Germinal center (tissue), 1 donor: Measurements from ENCODE around the gene SYTL2.

Experiments used
- DNase-seq: peaks from one replicate; pipeline ENCODE4 v3.0.0; 2012; ENCODE audit warnings: mixed read lengths, low spot score

SYTL2 gene

DNA sequence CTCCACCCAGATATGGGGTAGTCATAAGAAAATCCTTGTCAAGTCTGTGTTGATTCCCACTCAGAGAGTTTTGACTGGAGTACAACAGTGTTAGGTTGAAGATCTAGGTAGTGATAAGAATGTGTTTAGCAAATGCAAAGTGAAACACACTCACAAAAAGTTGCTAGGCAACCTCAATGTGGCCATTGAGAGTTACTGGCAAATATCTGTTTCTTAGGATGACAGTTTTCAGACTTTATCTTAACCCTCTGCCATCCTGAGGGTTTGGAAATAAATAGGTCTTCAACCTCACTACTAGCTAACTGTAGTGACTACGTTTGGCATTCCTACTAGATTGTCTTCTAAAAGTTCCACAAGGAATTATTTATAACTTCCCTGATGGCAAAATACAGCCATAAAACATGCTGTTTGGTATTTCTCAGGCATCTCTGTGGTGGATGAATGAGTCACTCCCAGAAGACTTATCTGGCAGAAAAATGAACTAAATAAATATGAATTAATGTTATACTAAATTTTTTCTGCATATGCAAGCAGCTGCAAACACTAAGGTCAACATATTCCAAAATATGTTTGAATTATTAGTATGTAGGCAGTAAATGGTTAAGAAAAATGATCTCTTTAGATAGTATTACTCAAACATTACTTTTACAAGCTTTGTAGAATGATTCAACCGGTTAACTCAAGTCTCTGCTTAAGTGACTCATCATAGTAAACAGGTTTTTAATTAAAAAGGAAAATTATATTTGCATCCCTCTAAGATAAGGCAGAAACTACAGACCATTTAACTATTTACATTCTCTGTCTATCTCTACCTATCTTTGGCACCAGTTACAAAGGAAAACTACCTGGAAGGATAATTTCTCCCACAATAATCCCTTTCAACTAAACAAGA, 17.1 kb upstream of the SYTL2 start:
- no peak for DNase-seq

DNA sequence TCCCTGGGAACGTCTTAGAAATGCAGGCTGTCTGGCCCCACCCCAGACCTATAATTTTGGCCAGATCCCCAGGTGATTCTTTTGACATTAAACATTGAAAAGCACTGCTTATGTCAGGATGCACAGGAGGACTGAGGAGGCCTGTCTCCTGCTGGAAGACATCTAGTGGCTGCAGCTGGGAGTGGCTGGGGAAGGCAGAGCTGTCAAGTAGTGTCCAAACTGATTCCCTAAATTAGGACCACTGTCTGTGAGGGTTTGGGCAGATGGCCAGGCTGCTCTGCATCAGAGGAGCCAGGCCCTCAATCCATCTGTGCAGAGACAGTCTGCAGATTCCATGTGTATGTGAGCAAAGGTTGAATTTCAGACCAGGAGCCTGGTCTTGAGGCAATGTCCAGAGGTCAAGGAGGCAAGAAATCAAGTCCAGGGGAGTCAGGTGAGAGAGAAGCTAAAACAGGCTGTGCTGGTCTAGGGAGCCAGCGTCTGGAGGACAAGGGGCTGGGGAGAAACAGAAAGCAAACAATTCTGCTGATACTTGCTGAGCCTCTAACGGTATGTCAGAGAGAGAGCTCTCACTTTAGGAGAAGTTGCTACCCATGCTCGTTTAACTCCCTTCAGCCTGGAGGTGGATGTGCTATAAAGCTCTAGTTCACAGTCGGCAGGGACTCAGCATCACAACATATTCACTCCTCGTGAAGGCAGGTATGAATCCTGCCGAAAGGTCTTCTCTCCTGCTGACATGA, 15.3 kb upstream of the SYTL2 start:
- DNase-seq: peak; percentile 25

DNA sequence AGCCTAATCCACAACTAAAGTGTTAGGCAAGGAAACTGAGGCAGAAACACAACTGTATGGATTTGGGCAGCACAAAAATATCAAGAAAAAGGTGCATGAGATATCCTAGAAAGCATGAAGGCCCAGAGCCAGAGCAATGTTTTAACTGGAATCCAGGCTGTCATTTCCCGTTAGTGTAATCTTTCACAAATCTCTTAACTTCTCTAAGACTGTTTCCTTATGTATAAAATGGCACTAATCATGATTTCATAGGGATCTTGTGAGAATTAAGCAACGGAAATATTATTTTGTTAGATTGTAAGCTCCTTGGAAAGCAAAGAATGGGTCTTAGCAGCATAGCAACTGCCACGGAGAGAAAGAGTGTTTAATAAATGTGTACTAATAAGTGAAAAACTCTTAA, 14.7 kb upstream of the SYTL2 start:
- no peak for DNase-seq

DNA sequence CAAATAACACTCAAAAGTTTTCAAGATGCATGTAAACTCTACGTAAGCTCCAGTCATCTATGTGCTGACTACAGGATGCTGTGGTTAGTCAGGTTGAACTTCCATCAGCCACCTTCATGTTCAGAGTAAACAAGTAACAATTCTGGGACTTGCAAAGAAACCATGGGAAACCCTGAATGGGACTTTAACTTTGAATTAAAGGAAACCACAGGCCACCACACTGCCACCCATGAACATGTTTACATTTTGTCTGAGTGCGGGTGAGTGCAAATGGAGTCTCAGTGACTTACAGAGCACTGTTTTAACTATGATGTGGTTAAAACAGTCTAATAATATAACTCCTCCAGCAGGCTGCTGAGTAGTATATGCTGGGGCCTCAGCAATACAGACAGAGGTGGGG, 12.9 kb upstream of the SYTL2 start:
- DNase-seq: no peak

DNA sequence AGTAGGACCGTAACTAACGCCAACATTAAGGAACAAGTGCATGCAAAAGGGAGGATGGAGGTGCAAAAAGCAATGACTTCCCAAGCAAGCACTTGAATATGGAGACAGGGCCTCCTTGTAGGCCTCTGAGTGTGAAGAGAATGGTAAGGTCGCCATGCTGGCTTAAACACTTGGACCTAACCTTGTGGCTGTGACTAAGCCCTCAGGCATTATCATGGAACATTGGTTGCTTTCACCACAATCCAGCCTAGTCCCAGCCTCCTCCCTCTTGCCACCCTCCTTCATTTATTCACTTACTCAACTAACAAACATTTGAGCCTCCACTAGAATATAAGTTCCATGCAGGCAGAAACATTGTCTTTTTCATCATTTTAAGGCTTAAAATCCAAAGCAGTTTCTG, 11.9 kb upstream of the SYTL2 start:
- DNase-seq: no peak

DNA sequence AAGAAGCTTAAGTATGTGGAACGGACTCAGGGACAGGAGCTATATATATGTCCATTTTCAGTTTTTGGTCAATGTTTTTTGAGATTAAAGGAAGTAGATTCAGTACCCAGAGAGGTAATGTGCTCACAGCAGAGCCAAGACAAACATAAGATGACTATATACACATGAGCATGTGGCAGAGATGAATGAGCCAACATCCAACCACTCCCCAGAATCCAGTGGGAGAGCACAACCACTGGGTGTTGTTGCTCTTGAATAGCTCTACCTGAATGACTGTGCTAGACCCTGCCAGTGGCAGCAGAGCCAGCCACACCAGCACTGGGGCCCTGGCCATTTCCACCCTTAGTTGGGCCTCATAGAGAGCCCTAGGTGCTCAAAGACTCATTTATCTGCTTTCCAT, 10.7 kb upstream of the SYTL2 start:
- no peak for DNase-seq

DNA sequence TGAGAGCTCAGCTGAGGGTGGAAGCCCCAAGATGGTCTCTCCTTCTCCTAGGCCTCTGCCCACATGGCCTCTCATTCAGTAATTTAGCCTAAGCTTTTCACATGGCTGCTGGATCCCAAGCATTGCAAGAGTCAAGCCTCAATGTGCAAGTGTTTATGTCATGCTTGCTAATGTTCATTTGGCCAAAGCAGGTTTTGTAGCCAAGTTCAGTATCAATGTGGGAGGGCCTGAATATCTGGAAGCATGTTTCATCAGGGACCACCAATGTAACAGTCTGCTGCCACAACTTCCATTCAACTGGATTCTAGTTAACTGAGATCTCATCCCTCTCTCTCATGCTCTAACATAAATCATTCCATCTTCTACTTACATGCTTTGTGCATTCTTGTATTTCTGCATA, 8.5 kb upstream of the SYTL2 start:
- no peak for DNase-seq

DNA sequence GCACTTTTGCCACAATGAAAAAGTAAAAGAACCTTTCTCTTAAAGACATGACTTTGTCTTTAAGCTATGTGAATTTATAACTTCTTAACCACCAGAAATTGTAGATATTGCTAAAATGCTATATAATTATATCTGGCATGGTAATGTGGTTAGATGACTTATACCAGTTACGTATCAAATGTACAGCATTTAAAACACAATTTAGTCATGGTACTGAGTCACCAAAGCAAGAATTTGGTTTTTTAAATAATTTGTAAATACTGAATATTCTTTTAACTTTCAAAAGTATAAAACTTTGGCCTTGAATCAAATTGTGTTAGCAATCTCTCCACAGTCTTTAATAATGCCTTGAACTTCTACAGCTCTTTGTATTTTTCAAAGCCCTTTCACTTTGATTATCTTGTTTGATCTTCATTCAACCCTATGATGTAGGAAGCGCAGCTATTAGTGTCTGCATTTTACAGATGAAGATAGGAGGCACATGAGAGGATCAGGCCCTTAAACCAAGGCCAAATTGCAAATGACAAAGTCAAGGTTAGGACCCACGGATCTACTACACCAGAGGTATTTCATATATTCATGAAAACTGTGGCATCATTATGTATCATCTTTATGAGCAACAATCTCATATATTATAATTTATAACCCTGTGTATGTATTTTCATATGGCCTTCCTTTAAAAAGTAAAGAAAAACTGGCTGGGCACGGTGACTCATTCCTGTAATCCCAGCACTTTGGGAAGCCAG, 4.4 kb upstream of the SYTL2 start:
- DNase-seq: no peak

DNA sequence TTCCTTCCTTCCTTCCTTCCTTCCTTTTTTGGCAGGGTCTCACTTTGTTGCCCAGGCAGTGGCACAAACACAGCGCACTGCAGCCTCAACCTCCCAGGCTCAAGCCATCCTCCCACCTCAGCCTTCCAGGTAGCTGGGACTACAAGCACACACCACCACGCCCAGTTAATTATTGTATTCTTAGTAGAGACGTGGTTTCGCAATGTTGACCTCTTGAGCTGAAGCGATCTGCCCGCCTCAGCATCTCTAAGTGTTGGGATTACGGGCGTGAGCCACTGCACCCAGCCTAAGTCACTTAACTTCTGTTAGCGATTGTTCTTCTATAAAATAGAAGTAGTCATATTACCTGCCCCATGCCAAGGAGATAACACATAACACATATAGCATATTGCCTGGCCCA, 2.8 kb upstream of the SYTL2 start:
- DNase-seq: no peak

DNA sequence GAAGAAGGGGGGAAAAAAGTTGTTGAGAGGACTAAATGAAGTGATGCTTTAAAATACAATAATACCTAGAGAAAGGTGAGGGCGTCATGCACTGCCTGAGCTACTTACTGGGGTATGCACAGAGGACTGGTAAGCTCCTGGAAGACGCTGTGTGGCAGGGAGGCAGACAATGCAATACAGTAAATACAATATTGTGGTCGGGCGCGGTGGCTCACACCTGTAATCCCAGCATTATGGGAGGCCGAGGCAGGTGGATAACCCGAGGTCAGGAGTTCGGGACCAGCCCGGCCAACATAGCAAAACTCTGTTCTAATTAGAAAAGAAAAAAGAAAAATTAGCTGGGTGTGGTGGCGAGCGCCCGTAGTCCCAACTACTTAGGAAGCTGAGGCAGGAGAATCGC, 683 bp upstream of the SYTL2 start:
- no peak for DNase-seq

DNA sequence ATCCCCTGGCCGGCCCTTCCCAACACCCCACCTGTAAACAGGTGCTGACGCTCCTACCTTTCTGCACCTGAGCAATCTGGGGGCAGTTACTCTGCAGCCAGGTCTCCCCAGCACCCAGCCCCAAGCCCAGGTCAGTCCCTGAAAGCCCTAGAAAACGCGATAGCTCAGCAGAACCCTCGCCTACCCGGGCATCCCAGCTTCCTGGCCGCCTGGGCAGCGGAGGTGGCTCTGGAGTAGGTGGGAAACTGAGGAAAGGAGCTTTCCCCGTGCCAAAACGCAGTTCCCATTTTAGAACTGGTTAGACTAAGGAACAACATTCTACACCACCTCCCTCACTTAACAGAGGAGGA, 445 bp downstream of the SYTL2 start:
- DNase-seq: peak; percentile 7

DNA sequence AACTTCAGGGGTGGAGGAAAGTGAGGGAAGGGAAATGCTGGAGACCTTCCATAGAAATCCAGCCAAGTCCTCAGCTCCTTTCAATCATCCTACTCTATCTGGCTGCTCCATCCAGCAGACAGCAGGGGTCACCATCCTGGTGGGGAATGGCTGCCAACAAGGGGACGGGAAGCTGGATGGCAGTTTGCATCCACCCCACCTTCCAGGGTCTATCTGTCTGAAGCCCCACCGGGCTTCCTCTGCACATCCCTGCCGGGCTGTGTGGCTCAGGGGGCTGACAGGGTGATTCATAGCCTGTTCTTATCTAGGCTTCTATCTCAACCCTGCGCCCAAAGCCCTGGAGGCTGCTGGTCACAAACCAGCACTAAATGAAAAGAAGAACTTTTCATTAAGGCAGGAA, 1.1 kb downstream of the SYTL2 start:
- DNase-seq: peak; percentile 26

DNA sequence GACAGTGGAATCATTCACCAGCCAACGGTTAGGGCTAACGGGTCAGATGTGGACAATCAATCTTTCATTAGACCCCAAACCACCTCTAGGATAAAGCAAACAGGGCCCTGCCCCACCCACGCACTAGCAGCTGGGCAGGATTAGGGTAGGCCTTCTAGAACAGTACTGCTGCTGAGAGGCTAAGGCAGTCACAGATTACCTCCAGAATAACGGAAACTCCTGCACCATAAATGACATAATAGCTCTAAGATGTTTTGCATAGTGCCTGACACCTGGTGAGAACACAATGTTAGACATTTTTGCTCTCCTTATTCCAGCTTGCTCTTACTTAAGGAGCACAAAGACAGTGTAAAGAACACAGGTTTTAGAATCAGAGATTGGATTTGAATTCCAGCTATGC, 1.8 kb downstream of the SYTL2 start:
- DNase-seq: peak; percentile 74

DNA sequence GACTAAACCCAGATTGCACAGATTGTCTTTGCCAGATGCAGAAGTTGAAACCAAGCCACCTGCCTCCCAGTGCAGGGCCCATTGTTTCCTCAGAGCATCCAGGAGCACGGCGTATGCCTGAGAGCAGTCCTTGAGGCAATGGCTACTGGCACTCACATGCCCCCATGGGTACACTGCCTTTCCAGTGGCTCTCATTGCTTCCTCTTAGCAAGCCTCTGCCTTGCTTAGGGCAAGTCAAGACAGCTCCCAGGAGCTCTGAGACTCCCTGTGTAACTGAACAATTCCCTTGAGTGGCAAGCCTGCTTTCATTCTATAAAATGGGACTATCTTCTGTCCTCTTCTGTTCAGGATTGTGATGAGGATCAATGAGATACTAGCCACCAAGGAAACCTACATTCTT, 4.1 kb downstream of the SYTL2 start:
- no peak for DNase-seq

DNA sequence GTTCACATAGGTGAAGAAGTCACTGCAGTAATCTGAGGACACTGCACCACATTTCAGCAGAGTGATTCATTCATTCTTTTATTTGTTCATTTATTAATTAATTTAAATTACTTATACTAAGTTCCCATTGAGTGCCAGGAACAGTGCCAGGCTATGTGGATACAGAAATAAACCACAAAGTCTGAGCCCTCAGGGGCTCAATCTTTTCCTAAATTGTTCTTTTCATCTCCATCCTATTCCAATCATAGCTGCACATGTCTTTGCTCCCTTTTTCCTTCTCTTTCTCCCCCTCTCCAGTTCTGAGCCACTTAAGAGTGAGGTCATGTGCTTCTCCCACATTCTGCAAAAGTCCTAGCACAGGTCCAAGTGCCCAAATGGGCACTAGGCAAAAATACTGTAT, 4.9 kb downstream of the SYTL2 start:
- no peak for DNase-seq

DNA sequence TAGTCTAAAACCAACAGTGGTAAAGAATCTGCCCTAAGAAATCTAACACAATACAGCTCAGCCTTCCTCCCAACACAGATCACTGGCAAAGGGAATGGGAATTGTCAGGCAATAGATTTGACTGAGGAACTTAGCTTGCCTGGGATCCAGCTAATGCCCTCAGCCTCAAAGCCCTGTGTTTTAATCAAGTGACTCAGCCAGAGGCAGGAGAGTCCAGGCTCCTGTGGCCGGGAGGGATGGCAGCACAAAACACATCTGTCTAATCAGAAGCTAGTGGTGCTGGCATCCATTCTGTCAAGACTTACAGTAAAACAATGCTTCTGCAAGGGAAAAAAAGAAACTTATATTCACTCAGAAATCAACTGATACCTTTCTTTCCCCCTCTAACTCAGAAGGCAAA, 5.6 kb downstream of the SYTL2 start:
- no peak for DNase-seq

DNA sequence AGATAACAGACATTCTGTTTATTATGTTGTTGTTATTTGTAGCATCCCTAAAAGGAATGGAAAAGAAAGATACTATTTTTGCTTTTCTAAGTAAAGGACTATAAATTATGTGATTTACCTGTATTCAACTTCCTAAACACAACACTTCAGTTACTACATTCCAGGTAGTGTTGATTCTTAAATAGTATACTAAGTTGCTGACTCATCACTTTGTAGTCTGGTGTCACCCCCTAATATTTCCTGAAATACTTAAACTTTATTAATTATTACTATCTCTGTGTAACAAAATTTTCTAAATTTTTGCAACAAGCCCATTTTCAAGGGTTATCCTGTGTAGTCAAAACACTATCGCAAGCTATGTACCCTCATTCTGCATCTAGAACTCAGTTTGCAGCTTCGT, 7.0 kb downstream of the SYTL2 start:
- DNase-seq: no peak

DNA sequence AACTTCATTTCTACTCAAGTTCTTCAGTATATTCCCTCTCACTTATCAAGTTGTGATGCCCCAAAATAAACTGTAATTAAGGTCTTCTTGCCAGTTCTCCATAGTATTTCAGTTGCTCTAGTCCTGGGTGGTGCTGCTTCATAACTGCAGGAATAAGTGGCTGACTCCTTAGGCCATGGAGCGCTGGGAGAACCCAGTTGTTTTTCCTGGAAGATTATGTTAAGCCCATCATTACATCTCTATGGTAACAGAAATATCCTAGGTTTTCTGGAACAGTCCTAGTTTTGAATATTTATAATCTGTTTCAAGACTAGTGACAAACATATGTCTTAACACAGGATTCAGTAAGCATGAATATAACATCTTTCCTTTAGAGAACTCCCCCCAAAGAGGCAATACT, 7.6 kb downstream of the SYTL2 start:
- DNase-seq: no peak

DNA sequence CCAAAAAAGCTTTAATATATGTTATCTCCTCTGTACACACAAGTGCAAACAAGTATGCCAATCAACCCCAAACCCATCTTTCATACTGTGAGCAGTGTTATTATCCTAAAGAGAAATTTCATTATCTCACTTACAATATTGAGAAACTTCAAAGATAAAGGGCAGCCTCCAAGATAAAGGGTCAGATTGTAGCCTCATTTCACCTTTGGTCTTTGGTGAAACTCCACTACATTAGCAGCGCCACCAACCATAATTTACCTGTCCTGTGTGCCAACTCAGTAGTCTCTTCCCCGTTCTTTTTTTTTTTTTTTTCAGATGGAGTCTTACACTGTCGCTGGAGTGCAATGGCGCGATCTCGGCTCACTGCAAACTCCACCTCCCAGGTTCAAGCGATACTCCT, 9.4 kb downstream of the SYTL2 start:
- no peak for DNase-seq

DNA sequence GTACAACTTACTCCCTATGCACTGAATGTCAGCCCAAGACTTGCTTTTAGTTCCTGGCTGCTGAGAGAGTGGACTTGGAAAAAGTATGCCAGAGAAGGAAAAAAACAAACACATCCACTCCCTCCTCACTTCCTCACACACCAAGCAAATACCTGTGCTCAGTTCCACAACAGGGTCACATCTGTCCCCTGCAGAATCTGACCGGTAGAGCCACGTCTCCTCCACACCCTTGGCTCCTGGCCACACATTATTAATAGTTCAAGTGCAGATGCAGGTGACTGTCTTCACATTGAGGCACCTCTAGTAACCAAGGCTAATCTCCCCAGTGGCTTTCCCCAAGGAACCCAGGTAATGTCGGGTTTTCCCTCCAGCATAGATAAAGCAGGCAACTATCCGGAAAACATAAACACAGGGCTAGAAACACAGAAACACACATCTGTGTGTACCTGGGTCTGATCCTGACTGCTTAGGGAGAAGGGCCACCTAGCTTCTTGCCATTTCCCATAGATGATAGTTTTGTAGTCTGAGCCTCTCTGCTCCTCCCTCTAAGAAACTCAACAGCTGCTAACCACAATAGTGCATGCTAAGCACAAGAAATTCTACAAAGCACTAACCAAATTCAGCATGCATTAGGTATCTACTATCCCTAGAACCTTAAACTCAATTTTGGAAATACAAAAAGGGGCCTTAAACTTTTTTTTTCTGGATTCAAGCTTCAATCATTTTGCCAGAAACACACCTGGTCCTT, 10.2 kb downstream of the SYTL2 start:
- no peak for DNase-seq

DNA sequence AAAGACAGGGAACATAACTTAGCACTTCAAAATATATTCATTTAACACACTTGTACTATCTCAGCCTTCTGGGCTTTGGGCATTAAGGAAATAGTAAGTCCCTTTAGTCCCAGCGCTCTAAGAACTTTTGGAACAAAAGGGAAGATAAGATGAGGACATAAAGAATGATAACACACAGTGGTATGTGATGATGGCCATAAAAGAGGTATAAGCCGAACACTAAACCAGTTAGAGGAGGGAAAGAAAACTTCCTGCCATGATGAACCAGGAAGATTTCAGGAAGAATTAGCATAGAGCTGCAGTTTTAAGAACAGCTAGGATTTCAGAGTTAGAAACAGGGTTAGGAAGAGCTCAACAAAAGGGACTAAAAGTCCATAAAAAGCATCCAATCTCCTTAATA, 11.8 kb downstream of the SYTL2 start:
- no peak for DNase-seq

DNA sequence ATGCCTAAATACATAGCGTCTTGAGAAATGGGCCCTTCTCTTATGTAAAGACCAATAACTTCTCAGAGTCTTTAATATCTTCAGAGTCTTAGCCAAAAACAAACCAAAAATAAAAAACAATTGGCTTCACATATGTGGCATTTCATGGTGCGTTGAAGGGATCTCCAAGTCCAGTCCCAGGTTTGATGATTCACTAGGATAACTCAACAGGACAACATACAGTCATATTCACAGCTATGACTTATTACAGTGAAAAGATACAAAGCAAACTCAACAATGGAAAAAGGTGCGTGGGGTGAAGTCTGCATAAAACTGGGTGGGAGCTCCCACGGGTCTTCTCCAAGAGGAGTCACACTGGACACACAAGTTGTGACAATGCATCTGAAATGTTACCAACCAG, 12.6 kb downstream of the SYTL2 start:
- no peak for DNase-seq
